Stimulated activated effector memory CD8-positive, alpha-beta T cell treated with anti-CD3 and anti-CD28 coated beads, Interleukin-12 subunit alpha, Interleukin-12 subunit beta, amount 100 ng/mL, for 72 hours (primary cell): ENCODE measurements around the gene GCSH.

ENCODE experiments used
- ATAC-seq: fragments of 150-1000 bp; cut with Tn5 transposase; 2 replicates; pipeline ENCODE4 v1.10.0; 2021
- DNase-seq, 2 donors: peaks; one replicate each; pipeline ENCODE4 v3.0.0; 2021 to 2022; ENCODE audit warnings: low spot score in 2 of 2
- H3K27ac Mint-ChIP-seq: one replicate; pipeline ENCODE4 v1.8.0; 2022; ENCODE audit warnings: mild to moderate bottlenecking, mixed read lengths
- H3K36me3 Mint-ChIP-seq: one replicate; pipeline ENCODE4 v1.8.0; 2022; ENCODE audit warnings: mild to moderate bottlenecking, mixed read lengths
- H3K4me1 Mint-ChIP-seq: one replicate; pipeline ENCODE4 v1.8.0; 2022; ENCODE audit warnings: mixed read lengths
- H3K4me3 Mint-ChIP-seq: one replicate; pipeline ENCODE4 v1.8.0; 2022; ENCODE audit warnings: mild to moderate bottlenecking, mixed read lengths
- H3K9me3 Mint-ChIP-seq: one replicate; pipeline ENCODE4 v1.8.0; 2022; ENCODE audit warnings: mixed read lengths

Gene GCSH

GRCh38 chr16:81095953-81096714, at the start of gene GCSH:
TSS of gene GCSH (minus strand) at chr16:81096395. CDS start at chr16:81096278, 117 bp downstream.
- ATAC-seq (peak; percentile 99), DNase-seq (peak; percentile 92 to 98)
- Mint-ChIP-seq H3K36me3 (no peaks in the 10 kb centered on the region), H3K4me3 (peak within 1 kb of the TSS; percentile 53), H3K4me1 (peaks cover 6% of the 10 kb centered on the region), H3K27ac (no peak within 1 kb of the TSS), H3K9me3 (peaks cover 3% of the 10 kb centered on the region)

GRCh38 chr16:81143921-81144471, 47.8 kb upstream of the GCSH start:
- no peaks in the 10 kb centered on the region for H3K9me3 Mint-ChIP-seq
- H3K4me1 Mint-ChIP-seq: no peaks in the 10 kb centered on the region
- no peak overlapping the region for H3K27ac Mint-ChIP-seq
- no peak for DNase-seq
- ATAC-seq: peak; percentile 63
- H3K4me3 Mint-ChIP-seq: no peak overlapping the region
- H3K36me3 Mint-ChIP-seq: no peaks in the 10 kb centered on the region

GRCh38 chr16:81142864-81143263, 46.7 kb upstream of the GCSH start:
- no peaks in the 10 kb centered on the region for H3K4me1 Mint-ChIP-seq
- no peaks in the 10 kb centered on the region for H3K36me3 Mint-ChIP-seq
- no peak overlapping the region for H3K27ac Mint-ChIP-seq
- ATAC-seq (no peak), DNase-seq (no peak)
- no peak overlapping the region for H3K4me3 Mint-ChIP-seq
- H3K9me3 Mint-ChIP-seq: no peaks in the 10 kb centered on the region

- Mint-ChIP-seq H3K36me3 (no peaks in the 10 kb centered on the region), H3K9me3 (no peaks in the 10 kb centered on the region), H3K27ac (no peak overlapping the region), H3K4me3 (no peak overlapping the region), H3K4me1 (no peaks in the 10 kb centered on the region)
- ATAC-seq (peak; percentile 26), DNase-seq (no peak)
Measured at GRCh38 chr16:81140930-81141780, 45.0 kb upstream of the GCSH start.

GRCh38 chr16:81138831-81139557, 42.8 kb upstream of the GCSH start:
- no peak for ATAC-seq
- Mint-ChIP-seq H3K4me1 (no peaks in the 10 kb centered on the region), H3K4me3 (no peak overlapping the region), H3K27ac (no peak overlapping the region), H3K9me3 (no peaks in the 10 kb centered on the region), H3K36me3 (no peaks in the 10 kb centered on the region)
- no peak for DNase-seq

GRCh38 chr16:81137754-81138153, 41.6 kb upstream of the GCSH start:
- no peak overlapping the region for H3K4me3 Mint-ChIP-seq

GRCh38 chr16:81136390-81137335, 40.5 kb upstream of the GCSH start:
- DNase-seq: no peak
- Mint-ChIP-seq H3K36me3 (no peaks in the 10 kb centered on the region), H3K4me1 (no peaks in the 10 kb centered on the region), H3K27ac (no peak overlapping the region), H3K4me3 (no peak overlapping the region), H3K9me3 (no peaks in the 10 kb centered on the region)
- ATAC-seq: no peak

More at GRCh38 chr16:81137754-81138153, 41.6 kb upstream of the GCSH start:
- Mint-ChIP-seq H3K4me1 (no peaks in the 10 kb centered on the region), H3K27ac (no peak overlapping the region), H3K36me3 (no peaks in the 10 kb centered on the region), H3K9me3 (no peaks in the 10 kb centered on the region)
- ATAC-seq: peak; percentile 8
- DNase-seq: no peak

- ATAC-seq: peak; percentile 13
- Mint-ChIP-seq H3K36me3 (no peaks in the 10 kb centered on the region), H3K4me1 (no peaks in the 10 kb centered on the region), H3K27ac (no peak overlapping the region), H3K9me3 (no peaks in the 10 kb centered on the region), H3K4me3 (no peak overlapping the region)
- DNase-seq: no peak
Measured at GRCh38 chr16:81130126-81130525, 33.9 kb upstream of the GCSH start.

GRCh38 chr16:81128726-81129524, 32.7 kb upstream of the GCSH start:
- no peaks in the 10 kb centered on the region for H3K36me3 Mint-ChIP-seq
- DNase-seq (no peak), ATAC-seq (no peak)
- H3K27ac Mint-ChIP-seq: no peak overlapping the region
- H3K9me3 Mint-ChIP-seq: no peaks in the 10 kb centered on the region
- H3K4me1 Mint-ChIP-seq: no peaks in the 10 kb centered on the region
- H3K4me3 Mint-ChIP-seq: no peak overlapping the region

- DNase-seq (no peak), ATAC-seq (no peak)
- H3K9me3 Mint-ChIP-seq: no peaks in the 10 kb centered on the region
- H3K4me3 Mint-ChIP-seq: no peak overlapping the region
- H3K4me1 Mint-ChIP-seq: no peaks in the 10 kb centered on the region
- no peaks in the 10 kb centered on the region for H3K36me3 Mint-ChIP-seq
- no peak overlapping the region for H3K27ac Mint-ChIP-seq
Measured at GRCh38 chr16:81127051-81127450, 30.9 kb upstream of the GCSH start.

- DNase-seq: no peak
- no peak for ATAC-seq
- H3K9me3 Mint-ChIP-seq: no peaks in the 10 kb centered on the region
- no peaks in the 10 kb centered on the region for H3K36me3 Mint-ChIP-seq
- H3K4me1 Mint-ChIP-seq: no peaks in the 10 kb centered on the region
- H3K4me3 Mint-ChIP-seq: no peak overlapping the region
- H3K27ac Mint-ChIP-seq: no peak overlapping the region
Measured at GRCh38 chr16:81123092-81123852, 27.1 kb upstream of the GCSH start.

GRCh38 chr16:81121474-81121990, 25.3 kb upstream of the GCSH start:
- no peaks in the 10 kb centered on the region for H3K9me3 Mint-ChIP-seq
- no peaks in the 10 kb centered on the region for H3K36me3 Mint-ChIP-seq
- no peaks in the 10 kb centered on the region for H3K4me1 Mint-ChIP-seq
- no peak overlapping the region for H3K27ac Mint-ChIP-seq
- DNase-seq (no peak), ATAC-seq (no peak)
- H3K4me3 Mint-ChIP-seq: no peak overlapping the region

- Mint-ChIP-seq H3K9me3 (no peaks in the 10 kb centered on the region), H3K4me1 (no peaks in the 10 kb centered on the region), H3K4me3 (no peak overlapping the region), H3K36me3 (no peaks in the 10 kb centered on the region), H3K27ac (no peak overlapping the region)
- ATAC-seq (no peak), DNase-seq (no peak)
Measured at GRCh38 chr16:81117436-81117835, 21.2 kb upstream of the GCSH start.
